ENCODE results near the gene ODAD3.

Gene ODAD3

GRCh38 chr19:11435057-11435832, at the start of gene ODAD3, which contains the start of gene PRKCSH:
TSS of gene ODAD3 (minus strand) at chr19:11435121. CDS start at chr19:11435016, 105 bp downstream.
TSS of gene PRKCSH (plus strand) at chr19:11435635. CDS start at chr19:11436118, 483 bp downstream.
- in situ Hi-C loops (cut with HindIII; ENCODE audit: low pct_ligation_motif_present, low sequenced_read_pairs) = no loop called here
- H3K36me3 ChIP-seq (replicated peaks) = peaks cover 22% of the 10 kb centered on the region
- peak within 1 kb of the TSS; percentile 98 for H3K4me3 ChIP-seq (ENCODE audit: low read depth, low read length)
- DNase-seq = peak; percentile 100
- H3K27me3 ChIP-seq (replicated peaks) = no peaks in the 10 kb centered on the region
- peak; percentile 87 for TF ChIP-seq CTCF (IDR thresholded peaks at IDR 0.05; ENCODE audit: low read depth, low read length, missing control alignments)
- peak within 1 kb of the TSS; percentile 81 for H3K27ac ChIP-seq

- H3K27ac ChIP-seq = no peak overlapping the region
- peaks cover 28% of the 10 kb centered on the region for H3K27me3 ChIP-seq (replicated peaks)
- no peak for TF ChIP-seq CTCF (IDR thresholded peaks at IDR 0.05; ENCODE audit: low read depth, low read length, missing control alignments)
- DNase-seq = no peak
- in situ Hi-C loops (cut with HindIII; ENCODE audit: low pct_ligation_motif_present, low sequenced_read_pairs) = no loop called here
- H3K36me3 ChIP-seq (replicated peaks) = no peaks in the 10 kb centered on the region
- H3K4me3 ChIP-seq (ENCODE audit: low read depth, low read length) = no peak overlapping the region
These were observed 48.6 kb upstream of the ODAD3 start for GRCh38 chr19:11483366-11484111.

GRCh38 chr19:11482384-11483050, 47.6 kb upstream of the ODAD3 start:
- TF ChIP-seq CTCF (IDR thresholded peaks at IDR 0.05; ENCODE audit: low read depth, low read length, missing control alignments) = peak; percentile 65
- Histone ChIP-seq H3K4me3 (ENCODE audit: low read depth, low read length) (peak overlapping the region; percentile 35), H3K36me3 (replicated peaks) (no peaks in the 10 kb centered on the region), H3K27ac (no peak overlapping the region), H3K27me3 (replicated peaks) (peaks cover 28% of the 10 kb centered on the region)
- peak; percentile 57 for DNase-seq
- in situ Hi-C loops (cut with HindIII; ENCODE audit: low pct_ligation_motif_present, low sequenced_read_pairs) = no loop called here

GRCh38 chr19:11481534-11482383, 46.8 kb upstream of the ODAD3 start:
- in situ Hi-C loops (cut with HindIII; ENCODE audit: low pct_ligation_motif_present, low sequenced_read_pairs) = no loop called here
- H3K27ac ChIP-seq = no peak overlapping the region
- H3K36me3 ChIP-seq (replicated peaks) = no peaks in the 10 kb centered on the region
- peak; percentile 77 for DNase-seq
- H3K4me3 ChIP-seq (ENCODE audit: low read depth, low read length) = peak overlapping the region; percentile 35
- H3K27me3 ChIP-seq (replicated peaks) = peaks cover 28% of the 10 kb centered on the region
- TF ChIP-seq CTCF (IDR thresholded peaks at IDR 0.05; ENCODE audit: low read depth, low read length, missing control alignments) = no peak

Data from brain microvascular endothelial cell (primary cell).